ENCODE measurements around the gene ZNF740.
"Not testable (repeated sequence)": the region's sequence is repeated elsewhere in the genome, so short reads cannot be mapped to it uniquely, and the experiment has no call there.

The ZNF740 gene

DNA sequence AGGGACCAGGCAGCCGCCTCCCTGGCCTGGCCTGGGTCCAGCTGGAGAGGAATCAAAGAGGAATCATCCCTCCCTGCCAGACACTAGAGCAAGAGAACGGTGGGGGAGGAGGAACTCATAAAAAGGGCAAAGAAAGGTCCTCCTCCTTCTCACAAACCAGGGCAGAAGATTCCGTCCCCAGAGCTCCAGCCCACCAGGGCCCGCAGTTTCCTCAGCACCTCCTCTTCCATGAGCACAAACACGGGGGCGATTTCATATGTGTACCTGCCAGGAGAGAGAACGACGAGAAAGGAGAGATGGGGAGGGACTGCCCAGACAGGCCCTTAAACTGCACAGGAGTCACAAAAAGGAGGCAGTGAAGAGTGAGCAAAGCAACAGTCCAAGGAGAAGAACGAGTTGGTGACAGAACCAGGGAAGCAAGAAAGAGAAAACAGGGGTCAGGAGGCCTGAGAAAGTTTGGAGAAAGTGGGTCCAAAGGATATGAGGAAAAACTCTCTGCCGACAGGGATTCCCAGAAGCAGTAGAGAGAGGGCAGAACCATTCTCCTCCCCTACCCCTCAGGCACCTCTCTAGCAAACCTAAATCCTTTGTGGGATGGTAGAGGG is 8.7 kb upstream of the ZNF740 start:
- no peak for DNase-seq (ENCODE audit: low read depth, low spot score)
- no peak overlapping the region for H3K4me3 ChIP-seq (ENCODE audit: low read length)

DNA sequence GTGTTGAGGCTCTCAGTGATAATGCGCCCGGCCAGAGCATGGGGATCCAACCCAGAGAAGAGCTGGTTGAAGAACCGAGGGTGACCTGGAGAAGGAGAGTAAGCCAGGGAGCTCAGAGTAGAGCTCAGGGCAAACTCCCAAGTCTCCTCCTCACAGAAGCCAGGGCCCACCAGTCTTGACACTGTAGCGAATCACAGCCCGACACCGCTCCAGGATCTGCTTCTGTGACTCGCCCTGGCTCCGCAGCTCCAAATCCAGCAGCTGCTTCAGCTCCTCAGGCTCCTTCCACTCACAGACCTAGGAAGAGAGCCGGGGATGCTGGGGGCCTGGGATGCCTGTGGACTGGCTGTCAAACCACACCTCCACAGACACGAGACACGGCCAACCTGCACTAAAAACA is 8.2 kb upstream of the ZNF740 start:
- H3K4me3 ChIP-seq (ENCODE audit: low read length): no peak overlapping the region
- DNase-seq (ENCODE audit: low read depth, low spot score): no peak

DNA sequence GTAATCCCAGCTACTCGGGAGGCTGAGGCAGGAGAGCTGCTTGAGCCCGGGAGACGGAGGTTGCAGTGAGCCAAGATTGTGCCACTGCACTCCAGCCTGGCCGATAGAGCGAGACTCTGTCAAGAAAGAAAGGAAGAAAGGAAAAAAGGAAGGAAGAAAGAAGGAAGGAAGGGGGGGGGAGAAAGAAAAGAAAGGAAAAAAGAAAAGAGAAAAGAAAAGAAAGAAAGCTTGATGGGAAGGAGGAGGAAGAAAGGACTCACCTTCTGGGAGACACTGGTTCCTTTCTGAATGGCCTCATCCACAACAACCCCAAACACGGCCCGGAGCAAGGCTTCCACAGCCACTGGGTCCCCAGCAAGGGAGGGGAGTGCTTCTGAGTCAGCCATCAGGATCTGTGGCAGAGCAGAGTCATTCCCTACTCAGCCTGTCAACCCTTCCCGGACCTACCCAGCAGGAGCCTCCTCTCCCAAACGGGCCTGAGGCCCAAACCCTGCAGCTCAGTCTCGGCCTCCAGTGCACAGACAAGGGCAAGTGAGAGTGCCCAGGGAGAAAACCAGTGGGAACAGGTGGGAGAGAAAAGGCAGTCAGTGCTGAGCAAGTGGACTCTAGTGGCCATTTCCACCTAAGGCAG is 7.3 kb upstream of the ZNF740 start:
- no peak overlapping the region for H3K4me3 ChIP-seq (ENCODE audit: low read length)
- DNase-seq (ENCODE audit: low read depth, low spot score): no peak

DNA sequence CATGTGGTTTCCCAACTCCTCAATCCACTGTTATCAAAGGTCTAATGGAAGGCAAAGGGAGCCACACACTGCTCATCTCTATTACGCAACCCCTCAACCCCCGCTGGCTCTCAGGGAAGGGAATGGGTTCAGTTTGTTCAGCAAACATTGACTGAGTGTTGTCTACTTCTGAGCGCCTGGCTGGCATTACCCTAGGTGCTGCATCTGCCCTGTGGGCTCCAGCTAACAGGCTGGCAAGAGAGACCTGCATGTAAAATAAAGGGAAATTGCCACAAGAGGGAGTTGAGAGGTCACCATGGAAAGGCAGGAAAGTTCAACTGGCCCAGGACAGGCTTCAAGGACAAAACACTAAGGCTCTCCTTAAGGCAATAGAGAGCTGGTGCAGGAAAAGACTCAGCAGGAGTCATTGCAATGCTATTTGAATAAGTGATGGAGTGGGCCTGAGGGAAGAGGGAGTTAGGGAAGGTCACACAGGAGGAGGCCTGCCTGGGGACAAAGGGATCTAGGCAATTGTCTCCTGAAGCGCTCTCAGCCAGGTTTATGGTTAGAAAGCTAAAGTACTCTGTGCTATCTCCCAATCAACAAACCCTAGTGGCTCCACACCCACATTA is 5.5 kb upstream of the ZNF740 start:
- DNase-seq (ENCODE audit: low read depth, low spot score): no peak
- H3K4me3 ChIP-seq (ENCODE audit: low read length): no peak overlapping the region

DNA sequence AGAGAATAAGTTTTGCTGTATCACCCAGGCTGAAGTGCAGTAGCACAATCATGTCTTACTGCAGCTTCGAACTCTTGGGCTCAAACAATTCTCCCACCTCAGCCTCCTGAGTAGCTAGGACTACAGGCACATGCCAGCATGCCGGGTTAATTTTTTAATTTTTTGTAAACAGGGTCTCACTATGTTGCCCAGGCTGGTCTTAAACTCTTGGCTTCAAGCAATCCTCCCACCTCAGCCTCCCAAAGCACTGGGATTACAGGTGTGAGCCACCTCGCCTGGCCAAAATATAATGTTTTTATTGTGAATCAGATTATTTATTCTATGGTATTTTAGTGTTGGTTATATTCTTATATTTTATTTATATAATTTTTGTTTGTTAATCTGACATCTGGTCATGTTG is 3.8 kb upstream of the ZNF740 start:
- no peak overlapping the region for H3K4me3 ChIP-seq (ENCODE audit: low read length)
- DNase-seq (ENCODE audit: low read depth, low spot score): no peak

DNA sequence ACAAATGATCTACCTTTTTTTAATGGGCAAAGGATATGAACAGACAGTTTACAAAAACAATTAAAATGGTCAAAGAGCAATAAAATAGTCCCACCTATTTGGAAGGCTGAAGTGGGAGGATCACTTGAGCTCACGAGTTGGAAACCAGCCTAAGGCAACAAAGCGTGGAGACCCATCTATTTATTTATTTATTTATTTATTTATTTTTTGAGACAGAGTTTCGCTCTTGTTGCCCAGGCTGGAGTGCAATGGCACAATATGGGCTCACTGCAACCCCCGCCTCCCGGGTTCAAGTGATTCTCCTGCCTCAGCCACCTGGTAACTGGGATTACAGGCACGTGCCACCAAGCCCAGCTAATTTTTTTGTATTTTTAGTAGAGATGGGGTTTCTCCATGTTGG is 3.1 kb upstream of the ZNF740 start:
- DNase-seq (ENCODE audit: low read depth, low spot score); H3K4me3 ChIP-seq (ENCODE audit: low read length): not testable (repeated sequence)

DNA sequence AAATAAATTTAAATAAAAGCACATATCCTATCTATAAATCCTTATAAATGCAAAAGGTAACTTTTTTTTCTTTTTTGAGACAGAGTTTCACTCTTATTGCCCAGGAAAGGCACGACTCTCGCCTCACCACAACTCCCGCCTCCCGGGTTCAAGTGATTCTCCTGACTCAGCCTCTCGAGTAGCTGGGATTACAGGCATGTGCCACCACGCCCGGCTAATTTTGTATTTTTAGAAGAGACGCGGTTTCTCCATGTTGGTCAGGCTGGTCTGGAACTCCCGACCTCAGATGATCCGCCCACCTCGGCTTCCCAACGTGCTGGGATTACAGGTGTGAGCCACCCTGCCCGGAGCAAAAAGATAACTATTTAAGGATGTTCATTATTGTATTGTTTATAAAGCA is 1.7 kb upstream of the ZNF740 start:
- not testable (repeated sequence) for H3K4me3 ChIP-seq (ENCODE audit: low read length); DNase-seq (ENCODE audit: low read depth, low spot score)

DNA sequence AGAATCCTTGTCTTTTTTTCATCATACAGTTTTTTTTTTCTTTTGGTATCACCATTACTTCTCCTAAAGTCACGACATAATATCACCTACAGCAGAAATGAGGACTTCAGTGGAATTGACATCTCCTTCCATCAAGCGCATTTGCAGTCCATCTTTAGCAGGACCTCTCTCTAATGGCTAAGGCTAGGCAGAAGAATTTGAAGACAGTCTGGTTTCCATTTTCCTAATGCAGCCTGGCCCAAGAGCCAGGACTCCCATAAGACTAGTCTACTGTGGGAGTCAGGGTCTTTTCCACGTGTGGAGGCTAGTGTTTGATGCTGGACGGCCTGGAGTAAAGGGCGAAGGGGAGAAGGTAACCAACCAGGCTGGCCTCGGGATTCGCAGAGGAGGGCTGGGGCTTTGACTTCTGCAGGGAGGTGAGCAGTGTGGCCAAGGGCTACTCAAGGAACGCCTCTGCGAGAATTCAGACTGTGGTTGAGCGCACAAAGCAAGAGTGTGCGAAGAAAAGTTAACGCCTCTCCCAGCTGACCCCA is 769 bp upstream of the ZNF740 start:
- DNase-seq (ENCODE audit: low read depth, low spot score): no peak
- peak overlapping the region; percentile 86 for H3K4me3 ChIP-seq (ENCODE audit: low read length)

DNA sequence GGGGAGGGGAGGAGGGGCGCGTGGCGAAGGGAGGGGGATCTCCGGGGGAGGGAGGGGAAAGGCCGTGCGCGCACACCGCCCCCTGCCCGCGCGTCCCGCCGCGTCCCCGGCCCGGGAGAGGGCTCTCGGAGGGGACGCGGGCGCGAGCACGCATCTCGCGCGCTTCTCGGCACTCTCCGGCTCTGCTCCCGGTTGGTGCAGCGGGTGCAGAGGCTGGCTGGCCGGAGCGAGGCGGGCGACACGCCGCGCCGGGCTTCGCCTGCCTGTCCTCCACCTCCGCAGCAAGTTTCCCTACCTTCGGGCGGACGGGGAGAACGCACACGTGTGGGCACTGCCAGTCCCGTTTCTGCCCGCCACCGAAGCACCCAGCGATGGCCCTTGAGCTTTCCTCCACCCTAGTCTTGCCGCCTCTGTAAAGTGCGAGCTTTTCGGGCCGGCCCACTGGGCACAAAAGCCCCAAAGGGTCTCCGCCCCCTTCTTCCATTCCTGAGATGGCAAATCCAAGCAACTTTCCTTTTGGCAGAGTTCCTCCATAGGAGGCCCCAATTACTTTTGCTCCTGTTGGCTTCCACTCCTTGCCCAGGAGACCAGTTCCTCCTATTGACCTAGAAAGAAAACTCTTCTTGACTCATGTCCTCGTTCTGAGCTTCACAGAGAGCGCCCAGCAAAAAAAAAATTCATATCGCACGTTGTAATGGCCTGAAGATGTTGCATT is 566 bp downstream of the ZNF740 start:
- no peak for DNase-seq (ENCODE audit: low read depth, low spot score)
- peak overlapping the region; percentile 86 for H3K4me3 ChIP-seq (ENCODE audit: low read length)

DNA sequence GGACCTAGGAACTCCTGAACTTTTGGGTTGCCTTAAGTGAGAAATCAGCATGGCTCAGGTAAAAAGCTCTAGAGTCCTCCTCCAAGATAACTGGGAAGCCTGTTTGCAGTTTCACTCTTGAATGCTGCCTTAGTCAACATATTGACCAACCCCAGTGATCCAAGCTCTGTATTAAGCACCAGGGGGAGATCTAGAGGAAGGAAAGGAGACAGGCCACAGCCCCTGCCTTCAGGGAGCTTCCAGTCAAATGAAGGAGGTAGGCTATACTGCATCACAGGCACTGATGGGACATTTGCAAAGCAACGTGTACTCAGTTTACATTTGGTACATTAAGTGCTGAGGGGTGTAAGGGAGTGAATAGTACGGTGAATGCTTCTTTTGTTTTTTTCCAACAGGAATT is 1.4 kb downstream of the ZNF740 start:
- H3K4me3 ChIP-seq (ENCODE audit: low read length): peak overlapping the region; percentile 86
- DNase-seq (ENCODE audit: low read depth, low spot score): no peak

DNA sequence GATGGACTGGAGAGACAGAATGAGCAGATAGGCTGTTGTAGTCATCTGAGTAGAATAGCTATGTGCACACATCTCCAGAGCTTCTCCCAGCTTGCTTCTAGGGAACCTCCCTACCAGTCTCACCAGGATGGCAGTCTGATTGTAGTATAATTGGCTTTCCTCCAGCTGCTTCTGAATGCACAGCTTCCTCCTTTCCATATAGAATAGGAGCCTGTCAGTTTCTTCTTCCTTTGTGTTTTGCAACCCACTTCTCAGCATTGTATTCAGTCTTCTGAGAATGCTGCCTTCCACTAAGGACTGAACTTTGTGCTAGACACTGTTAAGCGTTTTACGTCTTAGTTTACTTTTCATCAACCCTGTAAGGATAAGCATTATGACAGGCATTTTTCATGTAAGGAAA is 2.4 kb downstream of the ZNF740 start:
- DNase-seq (ENCODE audit: low read depth, low spot score): no peak
- H3K4me3 ChIP-seq (ENCODE audit: low read length): no peak overlapping the region

DNA sequence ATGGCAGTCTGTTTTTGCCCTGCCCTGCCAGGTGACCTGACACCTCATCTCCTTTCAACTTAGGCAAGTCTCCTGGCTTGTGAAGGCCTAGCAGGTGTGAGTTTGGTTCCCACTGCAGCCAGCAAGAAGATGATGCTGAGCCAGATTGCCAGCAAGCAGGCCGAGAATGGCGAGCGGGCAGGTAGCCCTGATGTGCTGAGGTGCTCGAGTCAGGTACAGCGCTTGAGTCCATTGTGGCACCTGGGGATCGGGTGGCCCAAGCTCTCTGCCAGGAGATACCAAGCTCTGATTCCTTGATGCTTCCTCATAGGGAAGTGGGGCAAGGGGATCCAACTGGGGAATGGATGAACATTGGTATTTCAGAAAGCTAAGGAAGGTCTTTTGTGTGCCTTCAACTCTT is 4.3 kb downstream of the ZNF740 start:
- H3K4me3 ChIP-seq (ENCODE audit: low read length): no peak overlapping the region
- DNase-seq (ENCODE audit: low read depth, low spot score): no peak

DNA sequence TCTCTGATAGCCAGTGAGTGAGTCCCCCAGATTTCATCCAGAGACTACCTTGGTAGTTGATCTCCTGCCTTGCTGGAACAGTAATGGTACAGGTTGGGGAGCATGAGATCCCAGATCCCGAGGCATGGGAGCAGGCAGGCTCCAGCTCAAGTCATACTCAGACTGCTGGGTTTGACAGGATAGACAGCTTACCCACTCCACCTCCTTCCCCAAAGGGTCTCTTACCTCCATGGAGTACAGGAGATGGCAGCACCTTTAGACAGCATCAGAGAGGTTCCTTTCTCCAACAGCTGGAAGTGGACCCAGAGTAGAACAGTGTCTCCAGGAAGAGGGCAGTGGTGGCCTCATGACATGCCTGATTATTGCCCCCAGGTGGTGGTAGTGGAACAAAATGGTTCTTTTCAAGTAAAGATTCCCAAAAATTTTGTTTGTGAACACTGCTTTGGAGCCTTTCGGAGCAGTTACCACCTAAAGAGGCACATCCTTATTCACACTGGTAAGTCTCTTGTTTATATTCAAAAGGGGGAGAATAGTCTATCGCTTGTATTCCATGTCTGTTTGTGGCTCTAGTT is 5.1 kb downstream of the ZNF740 start:
- DNase-seq (ENCODE audit: low read depth, low spot score): no peak

DNA sequence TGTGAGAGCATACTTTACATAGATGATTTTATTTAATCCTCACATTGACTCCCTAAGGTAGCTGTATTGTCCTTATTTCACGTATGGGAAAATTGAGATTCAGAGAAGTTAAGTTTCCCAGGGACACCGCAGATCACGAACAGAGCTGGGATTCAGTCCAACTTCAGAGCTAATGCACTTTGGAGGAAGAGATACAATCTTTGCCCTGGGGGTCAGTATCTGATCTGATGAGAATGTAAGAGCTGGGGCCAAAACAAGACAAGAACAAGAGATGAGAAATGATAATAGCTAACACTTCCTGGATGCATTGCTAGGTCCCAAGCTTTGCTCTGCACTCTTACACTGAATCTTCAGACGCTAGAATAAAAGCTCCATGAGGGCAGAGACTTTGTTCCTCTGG is 6.2 kb downstream of the ZNF740 start:
- H3K4me3 ChIP-seq (ENCODE audit: low read length): no peak overlapping the region
- DNase-seq (ENCODE audit: low read depth, low spot score): no peak

More for the DNA sequence above, 5.1 kb downstream of the ZNF740 start:
- no peak overlapping the region for H3K4me3 ChIP-seq (ENCODE audit: low read length)

DNA sequence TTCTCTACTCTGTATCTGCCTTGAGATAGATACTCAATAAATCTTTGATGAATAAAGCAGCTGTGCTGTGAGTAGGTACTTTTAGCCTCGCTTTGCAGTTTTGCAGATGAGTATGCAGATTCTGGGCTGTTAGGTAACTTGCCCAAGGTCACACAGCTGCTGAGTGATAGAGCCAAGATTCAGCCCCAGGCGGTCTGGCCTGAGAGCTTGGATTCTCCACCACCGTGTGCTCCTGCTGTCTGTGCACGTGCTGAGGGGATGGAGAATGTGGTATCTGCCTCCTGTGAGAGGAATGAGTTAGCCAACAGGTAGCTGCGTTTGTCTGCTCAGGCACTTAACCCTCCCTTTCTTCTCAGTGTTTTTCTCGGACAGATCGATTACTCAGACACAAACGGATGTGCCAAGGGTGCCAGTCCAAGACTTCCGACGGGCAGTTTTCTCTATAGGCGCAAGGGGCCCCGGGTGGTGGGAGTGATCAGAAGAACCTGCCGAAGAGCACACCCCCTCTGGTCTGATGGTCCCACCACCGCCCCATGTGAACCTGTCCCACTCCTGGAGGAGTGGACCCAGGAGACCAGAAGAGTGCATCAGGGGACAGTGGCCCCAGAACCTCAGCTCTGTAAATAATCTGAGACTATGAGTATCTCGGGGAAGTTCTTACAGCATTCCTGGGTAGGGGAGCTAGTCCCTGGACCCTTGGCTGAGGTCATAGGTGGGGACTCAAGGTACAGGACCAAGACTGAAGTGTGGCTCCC is 6.8 kb downstream of the ZNF740 start:
- no peak for DNase-seq (ENCODE audit: low read depth, low spot score)
- H3K4me3 ChIP-seq (ENCODE audit: low read length): no peak overlapping the region

DNA sequence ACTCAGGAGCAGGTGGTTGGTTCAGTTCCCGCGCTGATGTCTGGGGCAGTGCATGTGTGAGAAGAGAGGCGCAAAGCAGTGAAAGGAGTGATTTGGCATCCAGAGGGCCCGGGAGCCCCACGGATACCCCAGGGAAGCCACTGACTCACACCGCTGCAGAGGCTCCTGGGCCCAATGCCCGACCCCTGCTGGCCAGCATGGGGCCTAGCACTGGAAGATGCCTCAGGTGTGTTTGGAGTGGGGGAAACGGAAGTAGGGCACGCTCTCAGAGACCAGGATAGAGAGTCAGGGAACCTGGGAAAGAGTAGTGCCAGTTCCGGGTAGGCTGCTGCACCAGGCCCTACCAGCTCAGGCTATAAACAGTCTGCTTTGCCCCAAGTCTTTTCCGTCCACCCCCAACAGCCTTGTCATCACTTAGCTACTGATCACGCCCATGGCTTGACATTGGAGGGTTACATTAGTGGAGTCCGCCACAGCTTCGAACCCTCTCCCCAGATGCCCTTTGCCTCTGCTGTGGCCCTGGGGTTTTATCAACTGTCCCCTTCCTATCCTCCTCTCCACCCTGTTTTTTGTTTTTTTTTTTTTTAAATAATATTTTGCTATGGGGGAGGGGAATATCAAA is 9.7 kb downstream of the ZNF740 start:
- no peak for DNase-seq (ENCODE audit: low read depth, low spot score)

DNA sequence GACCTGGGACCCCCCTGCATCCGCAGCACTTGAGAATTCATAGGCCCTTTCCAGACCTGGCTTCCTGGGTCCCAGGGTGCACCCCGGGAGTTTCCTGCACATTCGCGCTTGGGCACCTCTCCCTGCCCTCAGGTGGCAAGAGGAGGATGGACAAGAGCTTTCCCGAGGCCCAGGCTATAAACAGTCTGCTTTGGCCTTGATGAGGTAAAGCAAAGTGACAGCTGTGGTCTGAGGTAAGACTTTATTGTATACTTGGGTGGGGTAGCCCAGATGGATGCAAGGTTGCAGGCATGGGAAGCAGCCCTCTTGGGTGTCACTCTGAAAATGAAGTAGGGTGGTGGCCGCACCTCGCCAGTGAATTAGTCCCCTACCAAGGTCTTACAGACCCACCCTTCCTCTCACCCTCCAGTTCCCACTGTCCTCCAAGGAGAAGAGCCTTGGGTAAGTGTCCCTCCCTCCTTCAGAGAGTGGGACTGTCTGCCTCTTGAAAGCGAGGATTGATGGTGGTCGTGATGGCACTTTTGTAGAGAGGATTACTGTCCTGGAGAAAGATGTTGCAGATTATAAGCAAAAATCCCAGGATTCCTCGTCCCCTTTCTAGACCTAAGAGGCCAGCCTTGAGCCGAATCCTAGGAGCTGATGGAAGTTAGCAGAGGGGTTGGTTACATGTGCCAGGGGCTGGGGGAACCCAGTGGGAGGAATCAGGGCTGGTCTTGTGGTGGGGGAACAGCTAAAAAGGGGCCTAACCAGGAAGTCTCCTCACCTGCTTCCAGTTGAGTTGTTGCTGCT is 10.8 kb downstream of the ZNF740 start:
- H3K4me3 ChIP-seq (ENCODE audit: low read length): no peak overlapping the region

More for the DNA sequence above, 9.7 kb downstream of the ZNF740 start:
- H3K4me3 ChIP-seq (ENCODE audit: low read length): no peak overlapping the region

More for the DNA sequence above, 10.8 kb downstream of the ZNF740 start:
- DNase-seq (ENCODE audit: low read depth, low spot score): no peak
